Natural killer cell (primary cell): ENCODE data around the gene RNU2-63P. TPM values are rescaled to one million over a fixed set of nuclear protein-coding genes. Genes with fewer than 3 reads are reported as not detected.
A peak's percentile ranks its signal among the peaks of the same experiment; 100 is the strongest.
"Not testable (repeated sequence)": the region's sequence is repeated elsewhere in the genome, so short reads cannot be mapped to it uniquely, and the experiment has no call there.

Source experiments
- ATAC-seq, 3 donors: fragments of 150-1000 bp in 2 of 3; fragments of 200-7000 bp in 1 of 3; cut with Tn5 transposase; 1 replicate in 1 of 3; 2 replicates in 2 of 3; pipeline ENCODE4 v1.10.0; 2021; ENCODE audit warnings: mild to moderate bottlenecking in 2 of 3, moderate library complexity in 2 of 3
- DNase-seq, 2 donors: peaks; one replicate each; pipeline versions ENCODE4 v3.0.0 to v3.0.0-alpha.2; 2013 to 2021; ENCODE audit warnings: mixed read lengths in 1 of 2
- H3K27ac ChIP-seq: one replicate; pipeline ENCODE4 v1.5.1; 2013; ENCODE audit warnings: mild to moderate bottlenecking, low read length
- H3K27me3 ChIP-seq: one replicate; pipeline ENCODE4 v1.6.1; 2013; ENCODE audit warnings: low read length; ENCODE audit not compliant: control insufficient read depth, insufficient read depth
- H3K36me3 ChIP-seq: one replicate; pipeline ENCODE4 v1.6.1; 2013; ENCODE audit warnings: low read length; ENCODE audit not compliant: control insufficient read depth, insufficient read depth
- H3K4me1 ChIP-seq: one replicate; pipeline ENCODE4 v1.6.1; 2013; ENCODE audit warnings: low read length; ENCODE audit not compliant: control insufficient read depth, insufficient read depth
- H3K4me3 ChIP-seq: one replicate; pipeline ENCODE4 v1.5.1; 2013; ENCODE audit warnings: low read length
- H3K9me3 ChIP-seq: one replicate; pipeline ENCODE4 v1.6.1; 2013; ENCODE audit warnings: low read length; ENCODE audit not compliant: control insufficient read depth, insufficient read depth
- H3K27ac Mint-ChIP-seq, 2 donors: one replicate each; pipeline ENCODE4 v1.8.0; 2022; ENCODE audit warnings: mild to moderate bottlenecking in 2 of 2, mixed read lengths in 2 of 2, moderate library complexity in 1 of 2
- H3K27me3 Mint-ChIP-seq, 2 donors: one replicate each; pipeline ENCODE4 v1.8.0; 2022; ENCODE audit warnings: low read depth in 2 of 2, mixed read lengths in 2 of 2
- H3K36me3 Mint-ChIP-seq: one replicate; pipeline ENCODE4 v1.8.0; 2022; ENCODE audit warnings: mixed read lengths
- H3K4me1 Mint-ChIP-seq, 2 donors: one replicate each; pipeline ENCODE4 v1.8.0; 2022; ENCODE audit warnings: mixed read lengths in 2 of 2
- H3K4me3 Mint-ChIP-seq: one replicate; pipeline ENCODE4 v1.8.0; 2022; ENCODE audit warnings: mild to moderate bottlenecking, moderate library complexity, mixed read lengths
- H3K9me3 Mint-ChIP-seq, 2 donors: one replicate each; pipeline ENCODE4 v1.8.0; 2022; ENCODE audit warnings: mixed read lengths in 2 of 2
- WGBS: methylation state at CpG from one replicate; pipeline ENCODE4 v1.1.7; 2013; ENCODE audit warnings: missing lambda C conversion rate; ENCODE audit not compliant: insufficient coverage; 5-methylcytosine and 5-hydroxymethylcytosine counted together
- intact Hi-C: fragments of 100-400 bp; cut with micrococcal nuclease; formaldehyde crosslinking; loops from one replicate; pipeline ENCODE4 v1.14.2; 2022
- total RNA-seq, 4 donors: library from RNA; stranded (reverse); fragments of 120-200 nt in 1 of 4; gene quantifications; one replicate each; pipeline versions ENCODE4 v1.2.3 to v1.2.4, GENCODE V29; 2013 to 2022
- TF ChIP-seq, protein P1 (sequence below): fragments of 200-600 bp; IDR thresholded peaks from one replicate; pipeline ENCODE4 v1.8.0; 2022; ENCODE audit warnings: antibody characterized with exemption

Gene RNU2-63P
- total RNA-seq, 3 donors from 2014 or later (not counting 1 experiment from before 2014, with no cell fraction given) = 46.9 to 117 (median 48.3) TPM

DNA sequence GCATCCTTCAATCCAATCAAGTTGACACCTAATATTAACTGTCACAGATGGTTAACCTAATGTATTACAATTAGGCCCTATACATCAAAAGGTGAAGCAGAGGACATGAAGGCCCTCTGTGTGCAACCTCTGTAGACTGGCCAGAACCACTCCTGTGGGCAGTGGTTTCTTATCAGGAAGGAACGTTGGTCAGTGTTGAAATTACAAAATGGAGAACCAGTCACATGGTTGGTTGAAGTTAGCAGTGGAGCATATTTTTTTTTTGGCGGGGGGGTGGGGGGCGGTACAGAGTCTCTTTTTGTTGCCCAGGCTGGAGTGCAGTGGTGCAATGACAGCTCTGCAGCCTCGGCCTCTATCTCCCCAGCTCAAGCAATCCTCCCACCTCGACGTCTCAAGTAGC is 19.8 kb downstream of the RNU2-63P start:
- peaks cover 1% of the 10 kb centered on the region for H3K4me1 ChIP-seq
- WGBS = 78% methylated on average over 6 of the region's 6 CpGs
- intact Hi-C loops = no loop called here
- H3K27me3 Mint-ChIP-seq = peaks cover 0 to 2% of the 10 kb centered on the region in 2 donors
- no peaks in the 10 kb centered on the region for H3K9me3 Mint-ChIP-seq
- H3K9me3 ChIP-seq = no peaks in the 10 kb centered on the region
- ATAC-seq (peak in 1 of 3 donors; percentile 64), DNase-seq (no peak)
- no peaks in the 10 kb centered on the region for H3K36me3 ChIP-seq
- no peaks in the 10 kb centered on the region for H3K36me3 Mint-ChIP-seq
- H3K4me1 Mint-ChIP-seq = no peaks in the 10 kb centered on the region
- no peaks in the 10 kb centered on the region for H3K27me3 ChIP-seq
- H3K27ac ChIP-seq = no peak overlapping the region
- no peak overlapping the region for H3K27ac Mint-ChIP-seq
- TF ChIP-seq, protein P1, sequence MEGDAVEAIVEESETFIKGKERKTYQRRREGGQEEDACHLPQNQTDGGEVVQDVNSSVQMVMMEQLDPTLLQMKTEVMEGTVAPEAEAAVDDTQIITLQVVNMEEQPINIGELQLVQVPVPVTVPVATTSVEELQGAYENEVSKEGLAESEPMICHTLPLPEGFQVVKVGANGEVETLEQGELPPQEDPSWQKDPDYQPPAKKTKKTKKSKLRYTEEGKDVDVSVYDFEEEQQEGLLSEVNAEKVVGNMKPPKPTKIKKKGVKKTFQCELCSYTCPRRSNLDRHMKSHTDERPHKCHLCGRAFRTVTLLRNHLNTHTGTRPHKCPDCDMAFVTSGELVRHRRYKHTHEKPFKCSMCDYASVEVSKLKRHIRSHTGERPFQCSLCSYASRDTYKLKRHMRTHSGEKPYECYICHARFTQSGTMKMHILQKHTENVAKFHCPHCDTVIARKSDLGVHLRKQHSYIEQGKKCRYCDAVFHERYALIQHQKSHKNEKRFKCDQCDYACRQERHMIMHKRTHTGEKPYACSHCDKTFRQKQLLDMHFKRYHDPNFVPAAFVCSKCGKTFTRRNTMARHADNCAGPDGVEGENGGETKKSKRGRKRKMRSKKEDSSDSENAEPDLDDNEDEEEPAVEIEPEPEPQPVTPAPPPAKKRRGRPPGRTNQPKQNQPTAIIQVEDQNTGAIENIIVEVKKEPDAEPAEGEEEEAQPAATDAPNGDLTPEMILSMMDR = no peak
- no peak overlapping the region for H3K4me3 ChIP-seq
- no peak overlapping the region for H3K4me3 Mint-ChIP-seq

DNA sequence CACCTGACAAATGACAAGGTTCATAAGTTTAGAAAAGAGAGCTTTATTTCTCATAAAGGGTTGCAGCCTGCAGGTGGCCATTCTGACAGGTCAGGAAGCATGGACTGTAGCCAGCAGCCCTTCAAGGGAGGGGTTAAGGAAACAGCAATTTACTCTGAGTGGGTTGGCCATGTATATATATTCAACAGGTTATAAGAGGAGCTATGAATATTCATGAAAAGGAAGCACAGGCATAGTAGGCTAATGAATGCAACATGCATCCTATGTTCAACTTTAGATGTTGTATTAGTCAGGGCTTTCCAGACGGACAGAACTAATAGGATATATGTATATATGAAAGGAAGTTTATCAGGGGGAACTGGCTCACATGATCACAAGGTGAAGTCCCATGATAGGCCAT is 20.6 kb downstream of the RNU2-63P start:
- no peaks in the 10 kb centered on the region for H3K9me3 ChIP-seq
- Mint-ChIP-seq H3K9me3 (no peaks in the 10 kb centered on the region), H3K4me1 (no peaks in the 10 kb centered on the region), H3K36me3 (no peaks in the 10 kb centered on the region), H3K4me3 (no peak overlapping the region), H3K27me3 (peaks cover 0 to 2% of the 10 kb centered on the region in 2 donors), H3K27ac (no peak overlapping the region)
- TF ChIP-seq, protein P1 = no peak
- no peak overlapping the region for H3K27ac ChIP-seq
- 70% methylated on average over 1 of the region's 1 CpG for WGBS
- H3K4me3 ChIP-seq = no peak overlapping the region
- intact Hi-C loops = no loop called here
- ATAC-seq (no peak), DNase-seq (no peak)
- H3K36me3 ChIP-seq = no peaks in the 10 kb centered on the region
- H3K27me3 ChIP-seq = no peaks in the 10 kb centered on the region
- H3K4me1 ChIP-seq = no peaks in the 10 kb centered on the region

DNA sequence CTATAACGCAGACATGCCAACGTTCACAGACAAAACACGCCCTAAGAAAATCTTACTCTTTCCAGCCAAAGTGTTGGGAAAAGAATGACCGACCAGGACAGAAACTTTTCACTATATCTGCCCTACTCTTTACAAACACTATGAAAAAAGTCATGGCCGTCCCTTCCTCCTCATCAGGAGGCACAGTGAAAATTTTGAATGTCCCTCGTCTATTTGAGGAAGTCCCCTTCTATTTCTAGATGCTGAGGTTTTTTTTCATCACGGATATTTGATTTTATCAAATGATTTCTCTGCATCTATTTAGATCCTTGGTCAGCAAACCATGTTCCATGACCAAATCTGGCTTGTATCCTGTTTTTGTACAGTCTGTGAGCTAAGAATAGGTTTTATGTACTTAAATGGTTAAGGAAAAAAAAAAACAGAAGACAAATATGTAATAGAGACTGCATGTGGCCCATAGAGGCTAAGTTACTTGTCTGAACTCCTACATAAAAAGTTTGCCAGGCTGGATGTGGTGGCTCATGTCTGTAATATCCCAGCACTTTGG is 22.0 kb downstream of the RNU2-63P start:
- ATAC-seq = not testable (repeated sequence)

DNA sequence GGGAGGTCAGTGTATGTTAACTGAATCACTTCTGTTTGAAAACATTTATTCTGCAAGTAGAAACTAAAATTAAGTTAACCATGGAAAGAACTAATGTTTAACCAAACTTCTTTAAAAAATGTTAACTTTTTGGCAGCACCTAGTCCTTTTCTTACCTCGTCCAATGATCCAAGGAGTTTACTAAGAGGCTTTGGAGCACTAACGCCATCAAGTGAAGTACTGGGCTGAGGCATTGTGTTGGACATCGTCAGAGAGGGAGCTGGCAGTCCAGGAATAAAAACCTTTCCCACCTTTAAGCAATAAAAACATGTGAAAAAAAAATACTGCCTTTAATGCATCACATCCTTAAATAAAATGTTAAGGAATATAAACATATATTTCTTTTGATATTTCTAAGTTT is 23.8 kb downstream of the RNU2-63P start:
- H3K27me3 ChIP-seq, H3K9me3 ChIP-seq, H3K4me3 ChIP-seq, H3K36me3 ChIP-seq, H3K4me1 Mint-ChIP-seq, H3K27me3 Mint-ChIP-seq, DNase-seq, H3K4me1 ChIP-seq, H3K27ac ChIP-seq, intact Hi-C loops, H3K36me3 Mint-ChIP-seq, H3K9me3 Mint-ChIP-seq, ATAC-seq, H3K4me3 Mint-ChIP-seq, H3K27ac Mint-ChIP-seq: not testable (repeated sequence)
- WGBS = no CpG with 5 or more reads among the region's 3 CpGs

More for the DNA sequence above, 22.0 kb downstream of the RNU2-63P start:
- DNase-seq, H3K4me1 Mint-ChIP-seq, H3K27ac Mint-ChIP-seq, intact Hi-C loops, H3K9me3 Mint-ChIP-seq, H3K4me1 ChIP-seq, H3K27ac ChIP-seq, H3K4me3 Mint-ChIP-seq, H3K36me3 ChIP-seq, H3K4me3 ChIP-seq, H3K27me3 ChIP-seq, H3K36me3 Mint-ChIP-seq, H3K27me3 Mint-ChIP-seq, H3K9me3 ChIP-seq: not testable (repeated sequence)
- WGBS = 80% methylated on average over 1 of the region's 7 CpGs

DNA sequence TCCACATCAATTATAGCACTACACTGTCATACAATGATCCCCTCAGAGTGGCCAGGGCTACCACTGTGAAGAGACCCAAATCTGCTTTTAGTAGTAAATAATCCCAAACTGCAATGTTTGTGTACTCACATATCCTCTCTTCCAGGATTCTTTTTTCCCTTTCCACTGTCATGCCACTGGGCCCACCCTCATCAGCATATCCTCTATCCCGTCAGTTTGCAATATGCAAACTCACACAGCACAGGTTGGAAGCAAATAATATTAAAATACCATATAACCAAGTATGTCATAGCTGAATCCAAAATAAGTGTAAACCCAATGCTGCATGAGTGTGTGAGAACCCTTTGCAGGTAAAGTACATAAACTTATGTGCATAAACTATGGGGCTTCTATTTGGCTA is 28.9 kb downstream of the RNU2-63P start:
- H3K4me1 Mint-ChIP-seq, H3K36me3 Mint-ChIP-seq, H3K27ac ChIP-seq, ATAC-seq, H3K27me3 ChIP-seq, H3K27ac Mint-ChIP-seq, H3K4me3 Mint-ChIP-seq, H3K27me3 Mint-ChIP-seq, DNase-seq, H3K9me3 Mint-ChIP-seq, H3K9me3 ChIP-seq, H3K4me1 ChIP-seq, H3K4me3 ChIP-seq, H3K36me3 ChIP-seq, intact Hi-C loops: not testable (repeated sequence)
- no CpG with 5 or more reads among the region's 1 CpG for WGBS

DNA sequence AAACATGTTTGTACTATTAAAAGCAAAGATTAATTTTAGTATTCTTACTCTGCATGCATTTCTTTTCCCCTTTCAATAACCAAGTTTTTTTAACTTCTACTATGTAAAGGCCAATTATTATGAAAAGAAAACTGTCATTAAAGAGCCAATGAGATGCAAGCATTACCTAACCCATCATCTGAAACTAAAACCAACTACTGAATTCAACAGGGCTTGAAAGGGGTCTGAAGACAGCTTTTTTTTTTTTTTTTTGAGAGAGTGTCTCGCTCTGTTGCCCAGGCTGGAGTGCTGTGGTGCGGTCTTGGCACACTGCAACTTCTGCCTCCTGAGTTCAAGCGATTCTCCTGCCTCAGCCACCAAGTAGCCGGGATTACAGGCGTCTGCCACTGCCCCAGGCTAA is 30.4 kb downstream of the RNU2-63P start:
- WGBS = 54% methylated on average over 2 of the region's 5 CpGs
- H3K36me3 ChIP-seq, DNase-seq, ATAC-seq, H3K9me3 ChIP-seq, H3K4me3 Mint-ChIP-seq, H3K27me3 Mint-ChIP-seq, H3K36me3 Mint-ChIP-seq, H3K27me3 ChIP-seq, H3K4me3 ChIP-seq, H3K9me3 Mint-ChIP-seq, H3K4me1 Mint-ChIP-seq, H3K27ac Mint-ChIP-seq, intact Hi-C loops, H3K27ac ChIP-seq, H3K4me1 ChIP-seq: not testable (repeated sequence)

DNA sequence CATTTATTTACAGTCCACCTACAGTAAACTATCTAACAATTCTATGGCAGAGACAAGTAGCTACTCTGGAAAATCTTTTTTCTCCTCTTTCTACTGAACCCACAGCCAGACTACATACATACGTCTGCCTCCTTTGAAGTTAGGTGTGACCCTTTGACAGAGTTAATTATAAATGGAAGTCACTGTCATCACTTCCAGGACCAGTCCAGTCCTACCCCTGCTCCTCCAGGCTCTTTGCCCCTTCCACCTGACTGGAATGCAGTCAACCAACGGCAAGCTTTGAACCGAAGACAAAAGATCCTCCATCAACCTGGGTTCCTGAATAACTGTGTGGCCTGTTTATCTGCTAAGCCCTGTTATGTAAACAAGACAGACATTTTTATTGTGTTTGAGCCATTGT is 35.2 kb downstream of the RNU2-63P start:
- H3K4me1 ChIP-seq, intact Hi-C loops, H3K4me1 Mint-ChIP-seq, H3K36me3 Mint-ChIP-seq, ATAC-seq, DNase-seq, H3K9me3 ChIP-seq, H3K4me3 Mint-ChIP-seq, H3K27me3 Mint-ChIP-seq, H3K27ac Mint-ChIP-seq, H3K27ac ChIP-seq, H3K4me3 ChIP-seq, H3K36me3 ChIP-seq, H3K27me3 ChIP-seq, H3K9me3 Mint-ChIP-seq: not testable (repeated sequence)
- WGBS = no CpG with 5 or more reads among the region's 3 CpGs
